GM18861 (cell line): ENCODE results near the gene SPAG16.

Experiments used
- ATAC-seq: cut with Tn5 transposase; IDR thresholded peaks from one replicate; pipeline ENCODE4 v1.9.1; 2021; ENCODE audit not compliant: unreplicated experiment

The SPAG16 gene

DNA sequence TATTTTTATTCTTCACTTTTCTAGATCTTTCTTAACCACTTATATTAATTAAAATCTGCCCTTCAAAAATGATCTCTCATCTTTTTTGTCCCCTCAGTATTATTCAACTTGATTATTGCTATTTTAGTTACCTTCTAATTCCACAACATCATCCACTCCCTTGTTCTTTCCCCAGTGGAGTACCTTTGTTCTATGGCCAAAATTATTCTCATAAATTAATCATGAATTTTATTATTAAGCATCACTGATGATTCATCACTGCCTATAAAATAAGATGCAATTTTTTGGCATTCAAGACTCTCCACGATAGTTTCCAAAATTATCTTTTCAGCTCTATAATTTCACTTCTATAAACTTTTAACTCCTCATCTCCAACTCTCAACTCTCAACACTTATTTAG is 505.7 kb downstream of the SPAG16 start:
- no peak for ATAC-seq

GRCh38 chr2:213792045-213792444 is 507.8 kb downstream of the SPAG16 start:
- no peak for ATAC-seq

DNA sequence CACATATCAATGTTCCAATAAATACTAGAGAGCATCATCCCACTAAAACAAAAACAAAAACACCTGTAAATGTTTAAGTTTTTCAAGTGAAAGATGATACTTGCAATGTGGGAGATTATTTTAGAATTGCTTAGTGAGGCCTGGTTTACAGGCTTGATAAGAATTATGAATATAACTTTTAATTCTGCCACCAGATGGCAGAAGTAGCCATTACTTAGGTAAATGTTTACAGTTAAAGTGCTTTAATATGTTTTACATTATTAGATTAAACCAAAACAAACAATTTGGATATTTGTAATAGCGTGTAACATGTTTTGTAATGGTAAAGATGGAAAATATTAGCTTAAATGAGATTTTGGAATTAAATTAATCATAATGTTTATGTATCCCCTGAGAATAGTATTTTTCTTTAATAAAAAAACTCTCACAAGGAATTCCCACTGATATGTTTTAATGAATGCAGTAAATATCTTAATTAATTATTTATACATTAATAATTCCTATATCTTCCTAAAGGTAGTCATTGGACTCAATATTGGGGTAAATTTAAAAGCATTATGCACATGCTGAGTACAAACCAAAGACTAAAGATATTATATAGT is 522.0 kb downstream of the SPAG16 start:
- ATAC-seq: no peak

- no peak for ATAC-seq
Measured at GRCh38 chr2:213816583-213816982, 532.3 kb downstream of the SPAG16 start.

- no peak for ATAC-seq
Measured at GRCh38 chr2:213818436-213818835, 534.2 kb downstream of the SPAG16 start.

DNA sequence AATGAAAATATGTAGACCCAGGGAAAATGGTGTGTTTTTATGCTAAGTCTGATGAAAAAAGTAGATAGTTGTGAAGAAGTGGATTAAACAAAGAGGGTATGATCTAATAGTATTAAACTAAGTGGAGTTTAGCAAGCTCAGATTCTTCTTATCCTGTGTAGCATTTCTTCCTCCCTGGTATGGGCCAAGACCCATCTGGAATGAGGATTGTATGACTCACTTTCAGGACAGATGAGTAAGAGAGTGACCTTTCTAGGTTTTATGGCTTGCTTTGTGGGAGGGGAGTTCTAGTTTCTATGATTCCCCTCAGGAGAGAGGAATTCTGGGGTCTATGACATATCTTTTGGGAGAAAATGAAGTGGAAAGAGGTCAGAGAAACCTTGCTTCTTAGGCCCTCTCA is 550.1 kb downstream of the SPAG16 start:
- ATAC-seq: no peak

DNA sequence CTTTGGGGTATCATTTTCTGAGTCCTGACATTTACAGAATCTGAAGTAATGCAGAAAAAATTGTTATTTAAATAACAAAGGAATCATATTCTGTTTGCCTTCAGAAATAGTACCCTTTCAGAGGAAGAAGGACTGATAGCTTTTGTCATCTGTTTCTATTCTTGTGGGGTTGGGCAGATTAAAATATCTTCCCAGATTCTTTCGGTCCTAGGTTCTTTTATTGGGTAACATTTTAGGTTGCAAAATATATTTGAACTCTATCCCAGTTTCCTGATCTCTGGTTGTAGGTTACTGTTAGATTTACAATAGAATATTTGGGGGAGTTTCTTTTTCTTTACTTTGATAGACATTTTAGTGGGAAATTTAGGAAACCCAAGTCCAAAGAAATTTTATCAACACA is 550.5 kb downstream of the SPAG16 start:
- no peak for ATAC-seq

DNA sequence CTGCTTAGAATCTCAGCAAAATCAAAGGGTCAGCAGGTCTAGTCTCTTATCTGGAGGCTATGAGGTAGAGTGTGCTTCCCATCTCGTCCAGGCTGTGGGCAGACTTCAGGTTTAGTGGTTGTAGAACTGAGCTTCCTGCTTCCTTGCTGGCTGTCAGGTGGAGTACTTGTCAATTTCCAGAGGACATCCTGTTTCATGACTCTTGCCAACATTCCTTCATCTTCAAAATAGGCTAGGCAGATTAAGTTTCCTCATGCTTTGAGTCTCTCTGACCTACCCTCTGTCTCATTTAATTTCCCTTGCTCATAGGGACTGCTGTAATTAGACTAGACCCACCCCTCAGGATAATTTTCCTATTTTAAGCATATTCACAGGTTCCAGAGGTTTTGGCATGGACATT is 562.6 kb downstream of the SPAG16 start:
- ATAC-seq: no peak

GRCh38 chr2:213847316-213847715 is 563.1 kb downstream of the SPAG16 start:
- no peak for ATAC-seq

- ATAC-seq: no peak
Measured at GRCh38 chr2:213848631-213849030, 564.4 kb downstream of the SPAG16 start.

- ATAC-seq: no peak
Measured at GRCh38 chr2:213861638-213862037, 577.4 kb downstream of the SPAG16 start.

- ATAC-seq: no peak
Measured at GRCh38 chr2:213862407-213863076, 578.3 kb downstream of the SPAG16 start.

- ATAC-seq: no peak
Measured at GRCh38 chr2:213863541-213863940, 579.3 kb downstream of the SPAG16 start.

- ATAC-seq: no peak
Measured at GRCh38 chr2:213868526-213868925, 584.3 kb downstream of the SPAG16 start.

GRCh38 chr2:213885485-213885884 is 601.2 kb downstream of the SPAG16 start:
- ATAC-seq: no peak

DNA sequence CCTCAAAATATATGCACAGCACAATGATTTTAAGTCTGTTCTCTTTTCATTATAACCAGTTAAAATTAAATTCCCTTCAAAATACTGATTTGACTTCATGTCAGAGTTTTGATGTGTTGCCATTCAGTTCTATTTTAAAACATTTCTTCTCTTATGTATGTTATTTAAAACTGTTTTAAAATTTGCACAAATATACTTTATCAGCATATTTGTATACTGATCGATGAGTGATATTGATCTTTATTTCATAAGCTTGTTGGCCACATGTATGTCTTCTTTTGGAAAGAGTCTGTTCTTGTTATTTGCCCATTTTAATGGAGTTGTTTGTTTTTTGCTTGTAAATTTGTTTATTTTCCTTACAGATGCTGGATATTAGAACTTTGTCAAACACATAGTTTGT is 630.2 kb downstream of the SPAG16 start:
- no peak for ATAC-seq

- ATAC-seq: no peak
Measured at GRCh38 chr2:213920014-213920413, 635.8 kb downstream of the SPAG16 start.

GRCh38 chr2:213923543-213923942 is 639.3 kb downstream of the SPAG16 start:
- ATAC-seq: no peak

GRCh38 chr2:213934560-213934959 is 650.3 kb downstream of the SPAG16 start:
- ATAC-seq: peak; percentile 98

DNA sequence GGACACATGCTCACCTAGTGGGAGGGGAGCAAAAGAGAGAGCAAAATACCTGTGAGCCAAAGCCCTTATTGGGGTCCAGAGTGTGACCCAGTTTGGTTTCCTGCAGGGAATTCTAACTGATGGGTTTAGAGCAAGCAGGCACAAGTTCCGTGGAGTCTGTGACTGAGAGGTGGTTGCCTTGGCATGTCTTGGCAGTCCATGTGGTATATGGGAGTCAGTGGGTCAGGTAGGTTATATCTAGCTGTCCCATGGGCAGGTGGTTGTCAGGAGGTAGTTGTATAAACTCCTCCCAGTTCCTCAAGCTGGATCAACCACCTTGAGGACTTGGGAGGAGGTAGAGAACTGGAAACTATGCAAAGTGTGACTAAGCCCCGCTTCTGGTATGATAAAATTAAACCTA is 673.8 kb downstream of the SPAG16 start:
- no peak for ATAC-seq

- no peak for ATAC-seq
Measured at GRCh38 chr2:213959589-213959988, 675.3 kb downstream of the SPAG16 start.

GRCh38 chr2:213971536-213971935 is 687.3 kb downstream of the SPAG16 start:
- no peak for ATAC-seq

- no peak for ATAC-seq
Measured at GRCh38 chr2:213980883-213981282, 696.6 kb downstream of the SPAG16 start.
